ENCODE data around the gene TNPO2. TPM values are rescaled to one million over a fixed set of nuclear protein-coding genes. Genes with fewer than 3 reads are reported as not detected.

TNPO2 gene
- total and polyA plus RNA-seq, 8 donors: 15.7 to 37.2 (median 25.2) TPM

DNA sequence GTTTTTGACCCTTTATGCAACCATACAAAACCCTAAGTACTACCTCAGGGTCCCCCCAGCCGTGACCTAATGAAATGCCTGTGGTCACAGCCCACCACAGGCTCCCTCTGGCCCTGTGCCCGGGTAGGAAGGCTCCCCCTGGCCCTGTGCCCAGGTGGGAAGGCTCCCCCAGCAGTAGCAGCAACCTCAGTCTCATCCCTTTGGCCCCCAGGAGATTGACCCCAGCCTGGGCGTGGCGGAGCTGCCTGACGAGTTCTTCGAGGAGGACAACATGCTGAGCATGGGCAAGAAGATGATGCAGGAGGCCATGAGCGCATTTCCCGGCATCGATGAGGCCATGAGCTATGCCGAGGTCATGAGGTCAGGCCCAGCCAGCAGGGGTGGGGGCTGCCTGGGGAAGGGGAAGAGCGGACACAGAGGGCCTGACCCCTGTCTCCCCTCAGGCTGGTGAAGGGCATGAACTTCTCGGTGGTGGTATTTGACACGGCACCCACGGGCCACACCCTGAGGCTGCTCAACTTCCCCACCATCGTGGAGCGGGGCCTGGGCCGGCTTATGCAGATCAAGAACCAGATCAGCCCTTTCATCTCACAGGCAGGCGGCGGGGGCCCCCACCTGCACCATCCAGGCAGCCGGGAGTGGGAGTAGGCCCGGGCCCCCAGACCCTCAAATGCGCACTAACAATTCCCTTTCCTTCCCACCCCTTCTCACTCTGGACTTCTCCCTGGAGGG lies 21.6 kb upstream of the TNPO2 start:
- DNase-seq (no peak), ATAC-seq (no peak), FAIRE-seq (no peak)
- TF ChIP-seq CTCF (IDR thresholded peaks at IDR 0.05): no peak
- H3K36me3 ChIP-seq: peaks cover 2 to 17% (median 3%) of the 10 kb centered on the region in 3 donors
- no peak overlapping the region for H3K27ac ChIP-seq
- H3K4me1 ChIP-seq: no peaks in the 10 kb centered on the region
- intact Hi-C loops (cut with DNase I): no loop called here
- H3K4me3 ChIP-seq: no peak overlapping the region
- H3K27me3 ChIP-seq: no peaks in the 10 kb centered on the region
- 86 to 89% methylated on average over 22 of the region's 22 CpGs for WGBS, 2 donors
- no peaks in the 10 kb centered on the region for H3K9me3 ChIP-seq

DNA sequence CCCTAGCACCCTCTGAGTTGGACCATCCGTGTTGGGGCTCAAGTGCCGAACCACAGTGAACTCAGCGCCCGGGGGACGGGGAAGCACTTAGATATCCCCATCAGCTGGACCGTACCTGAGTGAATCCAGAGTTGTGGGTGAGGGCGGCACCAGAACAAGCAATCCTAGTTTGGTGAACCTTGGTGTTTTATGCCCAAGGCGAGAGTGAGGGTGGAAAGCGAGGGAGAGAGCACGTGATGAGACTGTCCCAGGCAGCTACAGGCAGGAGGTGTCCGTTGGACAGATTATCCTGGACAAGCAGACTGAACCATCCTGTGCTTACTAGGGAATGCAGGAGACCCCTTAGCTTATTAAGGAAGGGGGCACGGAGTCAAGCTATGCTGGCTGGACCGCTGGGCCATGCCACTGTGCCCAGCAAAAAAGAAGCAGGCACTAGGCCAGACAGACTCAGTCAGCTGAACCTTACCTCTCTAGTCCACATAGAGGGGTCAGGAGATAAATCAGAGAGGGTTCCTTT lies 14.2 kb upstream of the TNPO2 start:
- no peak overlapping the region for H3K27ac ChIP-seq
- H3K4me1 ChIP-seq: peaks cover 9 to 21% (median 11%) of the 10 kb centered on the region in 3 donors
- FAIRE-seq: no peak
- ATAC-seq: no peak
- intact Hi-C loops (cut with DNase I): no loop called here
- no peaks in the 10 kb centered on the region for H3K27me3 ChIP-seq
- H3K9me3 ChIP-seq: no peaks in the 10 kb centered on the region
- TF ChIP-seq CTCF (IDR thresholded peaks at IDR 0.05): no peak
- WGBS, 2 donors: 7 to 10% methylated on average over 13 of the region's 13 CpGs
- peak overlapping the region; percentile 75 to 86 (median 80) for H3K4me3 ChIP-seq
- peaks cover 0 to 7% (median 0%) of the 10 kb centered on the region in 3 donors for H3K36me3 ChIP-seq
- no peak for DNase-seq

DNA sequence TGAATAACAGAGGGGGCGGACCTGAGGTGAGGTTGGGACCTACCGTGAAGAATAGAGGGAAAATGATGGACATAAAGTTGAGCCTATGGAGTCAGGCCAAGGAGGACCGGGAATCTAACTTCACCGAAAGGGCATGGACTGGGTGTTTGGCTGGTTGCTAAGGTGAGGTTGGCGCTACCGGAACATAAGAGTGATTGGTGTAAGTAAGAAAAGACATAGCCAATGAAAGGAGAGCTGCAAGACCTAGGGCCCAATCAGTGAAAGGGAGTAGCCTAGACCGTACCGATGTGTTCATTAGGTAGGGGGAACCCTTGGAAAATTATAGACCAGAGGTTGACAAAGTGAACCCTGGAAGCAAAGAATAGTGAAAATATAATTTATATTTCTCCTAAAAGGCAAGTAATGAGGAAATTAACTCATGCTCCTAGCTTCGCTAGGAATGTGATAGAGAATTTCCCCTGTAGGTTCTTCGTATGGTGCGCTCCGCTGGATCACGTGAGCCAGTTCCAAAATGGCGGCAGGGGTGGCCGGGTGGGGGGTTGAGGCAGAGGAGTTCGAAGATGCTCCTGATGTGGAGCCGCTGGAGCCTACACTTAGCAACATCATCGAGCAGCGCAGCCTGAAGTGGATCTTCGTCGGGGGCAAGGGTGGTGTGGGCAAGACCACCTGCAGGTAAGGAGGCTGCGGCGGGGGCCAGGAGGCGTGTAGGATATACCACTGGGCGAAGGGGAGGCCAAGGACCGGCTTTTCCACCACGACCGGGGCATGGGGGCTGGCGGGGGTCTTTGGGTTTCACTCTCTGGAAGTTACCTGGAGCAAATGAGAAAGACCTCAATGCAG lies 13.5 kb upstream of the TNPO2 start, which contains the start of gene GET3:
GET3 (plus strand) TSS at position 503 of the 840 bp plus-strand sequence; CDS start at position 512, 9 bp downstream.
- peak within 1 kb of the TSS; percentile 91 to 97 (median 94) for H3K27ac ChIP-seq
- peak; percentile 83 to 91 (median 85) for ATAC-seq

More for the DNA sequence above, 13.5 kb upstream of the TNPO2 start, which contains the start of gene GET3:
- DNase-seq: peak; percentile 82 to 97 (median 94)
- 0 to 1% methylated on average over 29 of the region's 29 CpGs for WGBS, 2 donors
- no peak for TF ChIP-seq CTCF (IDR thresholded peaks at IDR 0.05)
- no peaks in the 10 kb centered on the region for H3K27me3 ChIP-seq
- peaks cover 16 to 28% (median 18%) of the 10 kb centered on the region in 3 donors for H3K4me1 ChIP-seq
- intact Hi-C loops (cut with DNase I): no loop called here
- FAIRE-seq: peak; percentile 98
- H3K9me3 ChIP-seq: no peaks in the 10 kb centered on the region
- peak within 1 kb of the TSS; percentile 75 to 86 (median 80) for H3K4me3 ChIP-seq
- peaks cover 0 to 7% (median 0%) of the 10 kb centered on the region in 3 donors for H3K36me3 ChIP-seq
